CD14-positive monocyte (primary cell): Measurements from ENCODE around the gene SLC46A2. TPM values are rescaled to one million over a fixed set of nuclear protein-coding genes. Genes with fewer than 3 reads are reported as not detected.
A peak's percentile ranks its signal among the peaks of the same experiment; 100 is the strongest.

ENCODE experiments used
- DNase-seq, 3 donors: peaks; one replicate each; pipeline ENCODE4 v3.0.0-alpha.2; 2011 to 2022
- H2AFZ ChIP-seq: 2 replicates; pipeline ENCODE4 v1.6.0; 2012; ENCODE audit warnings: mild to moderate bottlenecking, low read depth, low read length, inconsistent platforms; ENCODE audit not compliant: insufficient read depth, poor library complexity, severe bottlenecking
- H3K27ac ChIP-seq, 2 donors: 1 replicate in 1 of 2; 2 replicates in 1 of 2; pipeline ENCODE4 v1.5.1; 2012 to 2013; ENCODE audit warnings: low read length in 2 of 2, control low read depth in 1 of 2, inconsistent platforms in 1 of 2, low read depth in 1 of 2, mild to moderate bottlenecking in 1 of 2
- H3K27me3 ChIP-seq, 2 donors: one replicate each; pipeline versions ENCODE4 v1.6.0 to v1.6.1; 2011 to 2013; ENCODE audit warnings: low read length in 2 of 2; ENCODE audit not compliant: control insufficient read depth in 2 of 2, insufficient read depth in 2 of 2
- H3K36me3 ChIP-seq, 2 donors: replicated peaks in 1 of 2; 1 replicate in 1 of 2; 2 replicates in 1 of 2; pipeline versions ENCODE4 v1.5.1 to v1.6.1; 2012 to 2013; ENCODE audit warnings: low read length in 2 of 2, control low read depth in 1 of 2, inconsistent platforms in 1 of 2, mild to moderate bottlenecking in 1 of 2; ENCODE audit not compliant: insufficient read depth in 2 of 2, control insufficient read depth in 1 of 2
- H3K4me1 ChIP-seq, 2 donors: 1 replicate in 1 of 2; 2 replicates in 1 of 2; pipeline versions ENCODE4 v1.5.1 to v1.6.1; 2012 to 2013; ENCODE audit warnings: low read length in 2 of 2, control low read depth in 1 of 2, inconsistent platforms in 1 of 2, mild to moderate bottlenecking in 1 of 2, moderate library complexity in 1 of 2; ENCODE audit not compliant: insufficient read depth in 2 of 2, control insufficient read depth in 1 of 2
- H3K4me2 ChIP-seq: replicated peaks from 2 replicates; pipeline ENCODE3; 2012; ENCODE audit warnings: low read length, moderate library complexity, mild to moderate bottlenecking; ENCODE audit not compliant: poor library complexity, severe bottlenecking; ENCODE audit errors: extremely low read depth
- H3K4me3 ChIP-seq, 3 experiments: fragments of 200-600 bp in 1 of 3; sonication (generic) in 1 of 3; replicated peaks in 1 of 3; 1 replicate in 2 of 3; 2 replicates in 1 of 3; pipeline ENCODE4 v1.5.1; 2011 to 2013; ENCODE audit warnings: low read length in 3 of 3, mild to moderate bottlenecking in 3 of 3, control low read depth in 2 of 3, low read depth in 2 of 3, inconsistent platforms in 1 of 3, moderate library complexity in 1 of 3
- H3K79me2 ChIP-seq: 2 replicates; pipeline ENCODE4 v1.6.0; 2012; ENCODE audit warnings: mild to moderate bottlenecking, control low read depth, inconsistent platforms, low read length, moderate library complexity; ENCODE audit not compliant: insufficient read depth
- H3K9ac ChIP-seq: 2 replicates; pipeline ENCODE4 v1.6.0; 2017; ENCODE audit warnings: low read length, mild to moderate bottlenecking; ENCODE audit not compliant: insufficient read depth, poor library complexity, severe bottlenecking
- H3K9me3 ChIP-seq, 2 donors: replicated peaks in 1 of 2; 1 replicate in 1 of 2; 2 replicates in 1 of 2; pipeline versions ENCODE4 v1.5.1 to v1.6.1; 2012 to 2013; ENCODE audit warnings: low read length in 2 of 2, control low read depth in 1 of 2; ENCODE audit not compliant: control insufficient read depth in 1 of 2, insufficient read depth in 1 of 2
- H4K20me1 ChIP-seq: 2 replicates; pipeline ENCODE4 v1.6.0; 2012; ENCODE audit warnings: mild to moderate bottlenecking, low read length, control low read depth, moderate library complexity; ENCODE audit not compliant: insufficient read depth
- H3K27ac Mint-ChIP-seq, 7 donors: one replicate each; pipeline ENCODE4 v1.8.0; 2020; ENCODE audit warnings: mild to moderate bottlenecking in 7 of 7, mixed read lengths in 7 of 7, moderate library complexity in 6 of 7, inconsistent platforms in 2 of 7
- H3K27me3 Mint-ChIP-seq, 3 donors: one replicate each; pipeline ENCODE4 v1.8.0; 2021 to 2022; ENCODE audit warnings: low read depth in 3 of 3, mild to moderate bottlenecking in 3 of 3, mixed read lengths in 3 of 3, moderate library complexity in 3 of 3, inconsistent platforms in 1 of 3
- H3K36me3 Mint-ChIP-seq, 2 donors: one replicate each; pipeline ENCODE4 v1.8.0; 2020; ENCODE audit warnings: mixed read lengths in 2 of 2, inconsistent platforms in 1 of 2, mild to moderate bottlenecking in 1 of 2
- H3K4me1 Mint-ChIP-seq: one replicate; pipeline ENCODE4 v1.8.0; 2020; ENCODE audit warnings: mild to moderate bottlenecking, mixed read lengths
- H3K4me3 Mint-ChIP-seq, 2 donors: one replicate each; pipeline ENCODE4 v1.8.0; 2020; ENCODE audit warnings: mild to moderate bottlenecking in 2 of 2, mixed read lengths in 2 of 2, moderate library complexity in 1 of 2
- H3K9me3 Mint-ChIP-seq, 7 donors: one replicate each; pipeline ENCODE4 v1.8.0; 2020 to 2022; ENCODE audit warnings: mixed read lengths in 7 of 7, mild to moderate bottlenecking in 6 of 7, moderate library complexity in 6 of 7, inconsistent platforms in 2 of 7
- CTCF ChIP-seq: fragments of 200-600 bp; IDR thresholded peaks from one replicate; pipeline ENCODE4 v1.8.0; 2022; ENCODE audit warnings: antibody characterized with exemption, mild to moderate bottlenecking
- WGBS: methylation state at CpG from one replicate; pipeline ENCODE4 v1.1.5; 2013; ENCODE audit warnings: missing lambda C conversion rate; ENCODE audit not compliant: insufficient coverage; 5-methylcytosine and 5-hydroxymethylcytosine counted together
- intact Hi-C, 2 donors: fragments of 100-400 bp; cut with micrococcal nuclease; formaldehyde crosslinking; loops; one replicate each; pipeline versions ENCODE4 v1.15.0 to v1.15.1; 2023
- polyA plus RNA-seq, 3 donors: library from polyadenylated mRNA; depleted of rRNA in 1 of 3; unstranded in 2 of 3; stranded (reverse) in 1 of 3; fragments of 300-500 nt in 2 of 3; fragments of >200 nt in 1 of 3; fragmentation: Illumina TruSeq in 2 of 3; gene quantifications; 1 replicate in 2 of 3; 2 replicates in 1 of 3; pipeline ENCODE4 v1.2.3, GENCODE V29; 2012 to 2021

Gene SLC46A2
- polyA plus RNA-seq, 3 donors: 43.5 to 87.0 (median 45.1) TPM

GRCh38 chr9:112850840-112851239 lies 39.8 kb downstream of the SLC46A2 start:
- Histone ChIP-seq H3K4me3 (no peak overlapping the region), H3K4me2 (no peak overlapping the region), H3K79me2 (peaks cover 44% of the 10 kb centered on the region), H4K20me1 (no peaks in the 10 kb centered on the region), H3K27me3 (no peaks in the 10 kb centered on the region), H3K36me3 (peaks cover 8 to 55% of the 10 kb centered on the region in 2 donors), H3K9me3 (no peaks in the 10 kb centered on the region), H3K4me1 (peaks cover 56 to 69% of the 10 kb centered on the region in 2 donors), H3K9ac (no peak overlapping the region), H2AFZ (no peak overlapping the region), H3K27ac (no peak overlapping the region)
- 94% methylated on average over 6 of the region's 6 CpGs for WGBS
- H3K4me3 Mint-ChIP-seq: no peak overlapping the region
- TF ChIP-seq CTCF: no peak
- no peak for DNase-seq
- H3K36me3 Mint-ChIP-seq: peaks cover 57 to 65% of the 10 kb centered on the region in 2 donors
- H3K4me1 Mint-ChIP-seq: peaks cover 77% of the 10 kb centered on the region
- peaks cover 0 to 1% (median 0%) of the 10 kb centered on the region in 7 donors for H3K9me3 Mint-ChIP-seq
- no peak overlapping the region for H3K27ac Mint-ChIP-seq
- peaks cover 0 to 2% (median 0%) of the 10 kb centered on the region in 3 donors for H3K27me3 Mint-ChIP-seq
- intact Hi-C loops: no loop called here

GRCh38 chr9:112849363-112849922 lies 41.2 kb downstream of the SLC46A2 start:
- WGBS: 8% methylated on average over 2 of the region's 6 CpGs
- no peak for TF ChIP-seq CTCF
- peak overlapping the region in 1 of 3 experiments; percentile 30 for H3K4me3 ChIP-seq
- peaks cover 54 to 62% of the 10 kb centered on the region in 2 donors for H3K36me3 Mint-ChIP-seq
- H3K79me2 ChIP-seq: peaks cover 39% of the 10 kb centered on the region
- peak overlapping the region in 1 of 2 donors; percentile 21 for H3K4me3 Mint-ChIP-seq
- H3K9ac ChIP-seq: no peak overlapping the region
- H3K9me3 Mint-ChIP-seq: peaks cover 0 to 1% (median 0%) of the 10 kb centered on the region in 7 donors
- H4K20me1 ChIP-seq: no peaks in the 10 kb centered on the region
- peaks cover 77% of the 10 kb centered on the region for H3K4me1 Mint-ChIP-seq
- H3K27ac ChIP-seq: peak overlapping the region; percentile 26 to 65
- peaks cover 52 to 67% of the 10 kb centered on the region in 2 donors for H3K4me1 ChIP-seq
- DNase-seq: peak in 2 of 3 donors; percentile 38 to 69
- peak overlapping the region; percentile 3 to 84 (median 75) for H3K27ac Mint-ChIP-seq
- H3K4me2 ChIP-seq: peak overlapping the region; percentile 50
- peaks cover 8 to 53% of the 10 kb centered on the region in 2 donors for H3K36me3 ChIP-seq
- H3K9me3 ChIP-seq: no peaks in the 10 kb centered on the region
- H3K27me3 ChIP-seq: no peaks in the 10 kb centered on the region
- no peak overlapping the region for H2AFZ ChIP-seq
- intact Hi-C loops: loop anchor here in 1 of 2 donors (5.0 kb wide), 1 partner anchor 38 kb away; no protein-coding TSS in a partner anchor
- peaks cover 0 to 2% (median 0%) of the 10 kb centered on the region in 3 donors for H3K27me3 Mint-ChIP-seq
